LNCaP clone FGC (cell line): ENCODE data around the gene PMFBP1.

ENCODE experiments used
- DNase-seq: peaks from one replicate; pipeline ENCODE4 v3.0.0-alpha.2; 2011; ENCODE audit warnings: low read depth
- H3K4me3 ChIP-seq: 2 replicates; pipeline ENCODE4 v1.5.1; 2011; ENCODE audit warnings: mild to moderate bottlenecking, low read depth, low read length, control low read depth
- TF ChIP-seq, protein P1 (sequence below): IDR thresholded peaks from 2 replicates; pipeline ENCODE4 v1.5.1; 2012; ENCODE audit warnings: mild to moderate bottlenecking; ENCODE audit not compliant: control insufficient read depth, insufficient read depth; ENCODE audit errors: extremely low read depth

Gene PMFBP1

DNA sequence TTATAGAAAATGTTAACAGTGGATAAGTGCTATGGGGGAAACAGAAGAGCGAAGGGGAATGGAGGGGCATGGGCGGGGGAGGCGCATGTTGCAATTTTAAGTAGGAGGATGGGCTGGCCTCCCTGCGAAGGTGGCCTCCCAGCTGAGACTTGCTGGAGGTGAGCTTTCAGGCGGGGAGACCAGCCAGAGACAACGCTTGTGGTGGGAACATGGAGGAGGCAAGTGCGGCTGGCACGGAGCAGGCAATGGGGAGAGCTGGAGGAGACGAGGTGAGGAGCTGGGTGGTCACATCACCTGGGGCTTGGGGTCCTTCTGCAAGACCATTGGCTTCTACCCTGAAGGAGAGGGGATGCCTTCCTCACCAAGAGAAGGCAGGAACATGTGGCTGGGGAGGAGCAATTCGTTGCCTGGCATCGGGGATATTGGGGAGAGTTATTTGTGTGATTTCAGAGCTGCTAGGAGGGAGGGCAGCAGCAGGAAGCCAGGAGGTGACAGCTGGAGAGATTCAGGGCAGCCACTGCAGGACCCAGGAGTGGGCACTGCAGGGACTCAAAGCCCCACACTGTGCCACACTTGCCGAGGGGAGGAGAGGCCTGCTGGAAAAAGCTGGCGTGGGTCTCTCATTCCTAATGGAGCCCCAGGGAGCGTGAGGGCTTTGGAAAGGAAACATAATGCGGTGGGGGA is 34.4 kb downstream of the PMFBP1 start:
- no peak for DNase-seq
- no peak overlapping the region for H3K4me3 ChIP-seq
- TF ChIP-seq, protein P1, sequence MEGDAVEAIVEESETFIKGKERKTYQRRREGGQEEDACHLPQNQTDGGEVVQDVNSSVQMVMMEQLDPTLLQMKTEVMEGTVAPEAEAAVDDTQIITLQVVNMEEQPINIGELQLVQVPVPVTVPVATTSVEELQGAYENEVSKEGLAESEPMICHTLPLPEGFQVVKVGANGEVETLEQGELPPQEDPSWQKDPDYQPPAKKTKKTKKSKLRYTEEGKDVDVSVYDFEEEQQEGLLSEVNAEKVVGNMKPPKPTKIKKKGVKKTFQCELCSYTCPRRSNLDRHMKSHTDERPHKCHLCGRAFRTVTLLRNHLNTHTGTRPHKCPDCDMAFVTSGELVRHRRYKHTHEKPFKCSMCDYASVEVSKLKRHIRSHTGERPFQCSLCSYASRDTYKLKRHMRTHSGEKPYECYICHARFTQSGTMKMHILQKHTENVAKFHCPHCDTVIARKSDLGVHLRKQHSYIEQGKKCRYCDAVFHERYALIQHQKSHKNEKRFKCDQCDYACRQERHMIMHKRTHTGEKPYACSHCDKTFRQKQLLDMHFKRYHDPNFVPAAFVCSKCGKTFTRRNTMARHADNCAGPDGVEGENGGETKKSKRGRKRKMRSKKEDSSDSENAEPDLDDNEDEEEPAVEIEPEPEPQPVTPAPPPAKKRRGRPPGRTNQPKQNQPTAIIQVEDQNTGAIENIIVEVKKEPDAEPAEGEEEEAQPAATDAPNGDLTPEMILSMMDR: no peak

DNA sequence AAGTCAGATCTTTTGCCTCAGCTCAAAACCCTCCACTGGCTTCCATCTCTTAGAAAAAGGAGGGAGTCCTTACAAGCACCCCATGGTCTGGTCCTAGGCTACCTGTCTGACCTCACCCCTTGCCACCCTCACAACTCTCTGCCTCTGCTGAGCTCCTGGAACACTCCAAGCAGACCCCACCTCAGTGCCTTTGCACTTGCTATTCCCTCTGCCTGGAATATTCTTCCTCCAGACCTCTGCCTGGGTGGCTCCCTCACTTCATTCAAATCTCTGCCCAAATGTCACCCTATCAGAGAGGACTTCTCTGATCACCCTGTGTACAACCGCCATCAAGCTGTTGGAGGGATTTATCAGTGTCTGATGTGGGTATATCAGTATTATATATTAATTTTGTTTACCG is 37.4 kb downstream of the PMFBP1 start:
- TF ChIP-seq, protein P1: no peak

DNA sequence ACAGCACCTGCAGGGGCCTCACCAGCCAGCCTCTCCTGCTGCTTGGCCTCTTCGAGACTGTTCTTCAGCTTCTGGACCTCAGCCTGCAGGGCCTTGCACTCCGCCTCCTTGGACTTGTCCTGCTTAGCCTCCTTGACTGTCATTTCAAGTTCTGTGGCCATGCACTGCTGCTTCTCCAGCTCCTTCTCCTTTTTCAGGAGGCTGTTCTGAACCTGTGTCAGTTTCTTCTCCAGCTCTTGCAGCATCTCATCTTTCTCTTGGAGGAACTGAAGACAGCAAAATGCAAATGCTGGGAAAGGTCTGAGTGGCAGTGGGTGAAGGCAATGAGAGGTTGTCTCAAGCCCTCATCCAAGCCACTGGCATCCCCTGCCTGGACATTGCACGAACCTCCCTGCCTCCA is 39.2 kb downstream of the PMFBP1 start:
- TF ChIP-seq, protein P1: no peak
- no peak for DNase-seq
- H3K4me3 ChIP-seq: no peak overlapping the region

More for the DNA sequence above, 37.4 kb downstream of the PMFBP1 start:
- no peak for DNase-seq
- H3K4me3 ChIP-seq: no peak overlapping the region

DNA sequence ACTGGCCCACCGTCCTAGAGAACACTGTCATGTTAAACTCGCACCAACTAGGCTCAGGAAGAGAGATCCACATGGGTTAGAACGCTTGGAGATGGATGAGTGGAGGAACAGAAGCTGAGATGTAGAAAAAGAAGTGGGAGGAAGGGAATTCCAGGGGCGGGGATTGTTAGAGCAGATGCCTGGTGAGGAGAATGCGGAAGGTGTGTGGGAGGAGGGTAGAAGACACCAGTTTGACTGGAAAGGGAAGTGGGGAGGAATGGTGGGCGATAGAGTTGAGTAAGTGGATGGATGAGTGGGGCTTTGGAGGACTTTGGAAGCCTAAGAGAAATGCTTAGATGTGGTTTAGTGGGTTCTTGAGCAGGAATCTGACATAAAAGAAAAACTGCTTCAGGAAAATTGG is 40.9 kb downstream of the PMFBP1 start:
- H3K4me3 ChIP-seq: no peak overlapping the region
- TF ChIP-seq, protein P1: no peak
- no peak for DNase-seq

DNA sequence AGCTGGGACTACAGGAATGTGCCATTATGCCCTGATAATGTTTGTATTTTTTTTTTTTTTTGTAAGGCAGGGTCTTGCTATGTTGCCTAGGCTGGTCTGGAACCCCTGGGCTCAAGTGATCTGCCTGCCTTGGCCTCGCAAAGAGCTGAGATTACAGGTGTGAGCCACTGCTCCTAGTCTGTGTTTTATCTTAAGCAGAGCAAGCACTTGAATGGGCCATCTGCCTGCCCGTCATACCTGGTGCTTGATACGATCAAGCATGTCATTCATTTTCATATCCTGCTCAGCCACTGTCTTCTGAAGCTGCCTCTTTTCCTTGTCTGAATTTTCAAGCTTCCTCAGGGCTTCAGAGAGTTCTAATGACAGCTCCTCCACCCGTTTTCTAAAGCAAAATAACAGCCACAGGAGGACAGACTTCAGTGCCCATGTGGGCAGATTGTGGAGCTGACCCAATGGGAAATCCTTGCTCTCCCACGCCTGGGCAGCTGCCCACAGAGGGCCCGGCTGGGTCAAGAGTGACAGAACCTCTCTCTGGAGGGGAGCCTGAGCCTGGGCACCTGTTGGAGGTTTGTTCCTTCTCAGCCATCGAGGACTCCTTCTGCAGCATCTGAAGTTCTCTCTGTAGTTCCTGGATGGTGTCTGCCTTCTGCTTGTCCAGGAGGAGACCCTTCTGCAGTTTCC is 41.8 kb downstream of the PMFBP1 start:
- TF ChIP-seq, protein P1: no peak
- DNase-seq: peak; percentile 3
- H3K4me3 ChIP-seq: no peak overlapping the region

- no peak overlapping the region for H3K4me3 ChIP-seq
- no peak for DNase-seq
These were observed 43.3 kb downstream of the PMFBP1 start for GRCh38 chr16:72128701-72129100.

More at GRCh38 chr16:72128701-72129100, 43.3 kb downstream of the PMFBP1 start:
- TF ChIP-seq, protein P1: no peak
